NCI-H1930 (cell line): ENCODE measurements around the gene SEC31A.
"Not testable (repeated sequence)": the region's sequence is repeated elsewhere in the genome, so short reads cannot be mapped to it uniquely, and the experiment has no call there.

ENCODE experiments used
- DNase-seq, 2 experiments: peaks; one replicate each; lab custom pipeline; 2025; lab: John Stamatoyannopoulos, UW

The SEC31A gene

GRCh38 chr4:82890901-82891706 is at the start of gene SEC31A:
SEC31A (minus strand) TSS chr4:82891153; CDS start chr4:82881936, 9,217 bp downstream.
- peak; percentile 92 to 93 for DNase-seq

- DNase-seq, result no peak
Measured at GRCh38 chr4:82939414-82939813, 48.5 kb upstream of the SEC31A start.

GRCh38 chr4:82934441-82934840 is 43.5 kb upstream of the SEC31A start:
- no peak for DNase-seq

GRCh38 chr4:82930848-82931755 is 40.1 kb upstream of the SEC31A start:
- DNase-seq, result no peak

GRCh38 chr4:82921795-82922194 is 30.8 kb upstream of the SEC31A start:
- no peak for DNase-seq

- no peak for DNase-seq
Measured at GRCh38 chr4:82919386-82919785, 28.4 kb upstream of the SEC31A start.

- no peak for DNase-seq
Measured at GRCh38 chr4:82918091-82918490, 27.1 kb upstream of the SEC31A start.

- not testable (repeated sequence) for DNase-seq
Measured at GRCh38 chr4:82913968-82914367, 23.0 kb upstream of the SEC31A start.

GRCh38 chr4:82913305-82913704 is 22.4 kb upstream of the SEC31A start:
- no peak for DNase-seq

- no peak for DNase-seq
Measured at GRCh38 chr4:82909326-82909725, 18.4 kb upstream of the SEC31A start.

- no peak for DNase-seq
Measured at GRCh38 chr4:82906469-82906868, 15.5 kb upstream of the SEC31A start.

GRCh38 chr4:82905205-82905604 is 14.3 kb upstream of the SEC31A start:
- DNase-seq, result no peak

GRCh38 chr4:82903737-82904136 is 12.8 kb upstream of the SEC31A start:
- no peak for DNase-seq

- DNase-seq, result no peak
Measured at GRCh38 chr4:82901183-82901718, 10.3 kb upstream of the SEC31A start.

GRCh38 chr4:82900411-82901182 is 9.6 kb upstream of the SEC31A start, which contains the start of gene THAP9:
THAP9 (plus strand) TSS chr4:82900735; CDS start chr4:82900803, 68 bp downstream.
- peak; percentile 96 to 98 for DNase-seq

GRCh38 chr4:82900066-82900410 is 9.1 kb upstream of the SEC31A start:
- DNase-seq, result no peak

GRCh38 chr4:82899374-82900065 is 8.6 kb upstream of the SEC31A start:
- no peak for DNase-seq

GRCh38 chr4:82898322-82899243 is 7.6 kb upstream of the SEC31A start:
- DNase-seq, result no peak

GRCh38 chr4:82896755-82897154 is 5.8 kb upstream of the SEC31A start:
- no peak for DNase-seq

GRCh38 chr4:82893942-82894341 is 3.0 kb upstream of the SEC31A start:
- no peak for DNase-seq
